ENCODE measurements around the gene PRG3. TPM values are rescaled to one million over a fixed set of nuclear protein-coding genes. Genes with fewer than 3 reads are reported as not detected.
A peak's percentile ranks its signal among the peaks of the same experiment; 100 is the strongest.
"Not testable (repeated sequence)": the region's sequence is repeated elsewhere in the genome, so short reads cannot be mapped to it uniquely, and the experiment has no call there.

PRG3 gene
- total RNA-seq, 1 experiment from 2014 or later = not detected

DNA sequence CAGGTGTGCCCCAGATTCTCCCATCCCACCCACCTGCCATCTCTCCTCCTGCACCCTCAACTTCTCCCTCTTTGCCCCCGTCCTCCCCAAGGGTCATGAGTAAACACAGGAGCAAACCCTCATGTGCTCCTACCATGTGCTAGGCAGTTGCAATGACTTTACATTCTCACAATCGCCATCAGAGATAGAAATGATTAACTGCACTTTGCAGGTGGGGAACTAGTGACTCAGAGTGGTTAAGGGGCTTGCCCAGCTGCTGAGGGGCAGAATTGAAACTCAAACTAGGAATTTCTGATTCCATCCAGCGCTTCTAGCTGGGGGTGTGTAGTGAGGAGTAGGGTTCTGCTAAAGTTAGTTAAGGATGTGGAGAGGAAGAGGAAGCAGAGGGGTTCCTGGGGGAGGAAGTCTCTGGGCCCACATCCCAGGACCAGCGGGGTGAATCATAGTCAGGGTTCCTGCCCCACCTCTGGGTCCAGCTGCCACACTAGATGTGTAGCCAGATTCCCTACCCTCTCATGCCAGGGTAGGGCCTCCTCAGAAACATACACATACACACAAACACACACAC lies 25.5 kb upstream of the PRG3 start:
- DNase-seq = peak in 1 of 2 experiments; percentile 2
- H2AFZ ChIP-seq = no peak overlapping the region
- no peaks in the 10 kb centered on the region for H3K27me3 ChIP-seq (ENCODE audit: insufficient read depth, low read depth)
- peaks cover 37% of the 10 kb centered on the region for H3K36me3 ChIP-seq (ENCODE audit: low read depth)
- POLR2A ChIA-PET (ENCODE audit: unreplicated experiment) = no interaction called here
- H3K9me3 ChIP-seq (ENCODE audit: insufficient read depth, low read depth) = no peaks in the 10 kb centered on the region
- peaks cover 57% of the 10 kb centered on the region for H3F3A ChIP-seq (ENCODE audit: insufficient read depth, low read depth)
- TF ChIP-seq, protein P1, sequence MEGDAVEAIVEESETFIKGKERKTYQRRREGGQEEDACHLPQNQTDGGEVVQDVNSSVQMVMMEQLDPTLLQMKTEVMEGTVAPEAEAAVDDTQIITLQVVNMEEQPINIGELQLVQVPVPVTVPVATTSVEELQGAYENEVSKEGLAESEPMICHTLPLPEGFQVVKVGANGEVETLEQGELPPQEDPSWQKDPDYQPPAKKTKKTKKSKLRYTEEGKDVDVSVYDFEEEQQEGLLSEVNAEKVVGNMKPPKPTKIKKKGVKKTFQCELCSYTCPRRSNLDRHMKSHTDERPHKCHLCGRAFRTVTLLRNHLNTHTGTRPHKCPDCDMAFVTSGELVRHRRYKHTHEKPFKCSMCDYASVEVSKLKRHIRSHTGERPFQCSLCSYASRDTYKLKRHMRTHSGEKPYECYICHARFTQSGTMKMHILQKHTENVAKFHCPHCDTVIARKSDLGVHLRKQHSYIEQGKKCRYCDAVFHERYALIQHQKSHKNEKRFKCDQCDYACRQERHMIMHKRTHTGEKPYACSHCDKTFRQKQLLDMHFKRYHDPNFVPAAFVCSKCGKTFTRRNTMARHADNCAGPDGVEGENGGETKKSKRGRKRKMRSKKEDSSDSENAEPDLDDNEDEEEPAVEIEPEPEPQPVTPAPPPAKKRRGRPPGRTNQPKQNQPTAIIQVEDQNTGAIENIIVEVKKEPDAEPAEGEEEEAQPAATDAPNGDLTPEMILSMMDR (conservative IDR thresholded peaks at IDR 0.05) = no peak
- TF ChIP-seq EZH2 (IDR thresholded peaks at IDR 0.05; ENCODE audit: low read depth) = no peak
- H3K79me2 ChIP-seq (ENCODE audit: low read depth) = no peaks in the 10 kb centered on the region
- H4K20me1 ChIP-seq (ENCODE audit: insufficient read depth) = peaks cover 7% of the 10 kb centered on the region
- H3K4me2 ChIP-seq = no peak overlapping the region
- no TSS peak for BruUV-seq (replicated peaks)
- H3K9me2 ChIP-seq (ENCODE audit: insufficient read depth) = no peaks in the 10 kb centered on the region
- H3K4me3 ChIP-seq = no peak overlapping the region
- no peak overlapping the region for H3K27ac ChIP-seq
- intact Hi-C loops (cut with micrococcal nuclease; ENCODE audit: unreplicated experiment) = no loop called here
- peaks cover 18% of the 10 kb centered on the region for H3K4me1 ChIP-seq (replicated peaks; ENCODE audit: insufficient read depth)
- CTCF ChIA-PET = interaction anchor here (0.6 kb wide), 1 partner anchor 1287 kb away, joined by 3 read pairs; no protein-coding TSS in a partner anchor

DNA sequence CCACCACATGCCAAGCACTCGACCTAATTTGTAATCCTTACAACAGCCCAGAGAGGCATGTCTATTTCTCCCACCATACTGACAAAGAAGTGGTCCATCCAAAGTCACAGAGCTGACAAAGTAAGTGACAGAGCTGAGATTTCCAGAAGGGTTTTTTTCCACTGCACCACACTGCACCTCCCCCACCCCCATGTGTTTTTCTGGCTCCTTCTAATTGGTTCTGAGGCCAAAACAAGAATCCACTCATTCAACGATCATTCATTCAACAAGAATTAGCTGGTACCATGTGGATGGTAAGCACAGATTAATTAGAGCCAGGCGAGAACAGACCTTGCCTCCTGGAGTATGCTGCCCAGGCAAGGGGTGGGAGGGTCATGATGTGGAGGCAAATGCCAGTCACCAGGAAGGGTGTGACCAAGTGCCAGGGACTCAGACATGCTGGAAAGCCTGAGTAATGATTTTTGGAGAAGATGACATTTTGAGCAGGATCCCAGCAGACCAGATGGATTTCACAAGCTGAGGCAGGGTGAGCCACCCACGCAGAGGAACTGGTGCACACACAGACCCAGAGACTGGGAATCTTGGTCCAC lies 24.4 kb upstream of the PRG3 start:
- no TSS peak for BruUV-seq (replicated peaks)
- Histone ChIP-seq H3K27me3 (ENCODE audit: insufficient read depth, low read depth) (no peaks in the 10 kb centered on the region), H3K4me2 (no peak overlapping the region), H3K4me3 (no peak overlapping the region), H3K79me2 (ENCODE audit: low read depth) (no peaks in the 10 kb centered on the region), H3K9me2 (ENCODE audit: insufficient read depth) (no peaks in the 10 kb centered on the region), H3F3A (ENCODE audit: insufficient read depth, low read depth) (peaks cover 50% of the 10 kb centered on the region), H3K9me3 (ENCODE audit: insufficient read depth, low read depth) (no peaks in the 10 kb centered on the region), H3K4me1 (replicated peaks; ENCODE audit: insufficient read depth) (peaks cover 18% of the 10 kb centered on the region), H2AFZ (no peak overlapping the region), H3K36me3 (ENCODE audit: low read depth) (peaks cover 31% of the 10 kb centered on the region), H3K27ac (no peak overlapping the region), H4K20me1 (ENCODE audit: insufficient read depth) (peaks cover 2% of the 10 kb centered on the region)
- ChIA-PET CTCF (no interaction called here), POLR2A (ENCODE audit: unreplicated experiment) (no interaction called here)
- TF ChIP-seq, protein P1 (conservative IDR thresholded peaks at IDR 0.05) = no peak
- no peak for TF ChIP-seq EZH2 (IDR thresholded peaks at IDR 0.05; ENCODE audit: low read depth)
- DNase-seq = peak in 1 of 2 experiments; percentile 34
- intact Hi-C loops (cut with micrococcal nuclease; ENCODE audit: unreplicated experiment) = no loop called here

DNA sequence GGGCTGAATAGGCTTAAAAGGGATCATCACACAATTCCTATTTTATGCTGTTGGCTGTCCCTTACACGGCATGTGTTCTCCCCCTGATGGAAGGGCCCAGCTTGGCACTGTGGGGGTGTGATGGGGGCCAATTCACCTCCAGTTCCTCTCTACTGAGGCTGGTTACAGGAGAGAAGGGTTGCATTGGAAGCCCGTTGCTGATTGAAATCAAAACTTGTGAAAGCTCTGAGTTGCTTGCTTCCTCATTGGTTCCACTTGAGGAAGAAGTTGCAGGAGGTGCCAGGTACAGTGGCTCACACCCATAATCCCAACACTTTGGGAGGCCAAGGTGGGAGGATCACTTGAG lies 22.8 kb upstream of the PRG3 start:
- Histone ChIP-seq H3F3A (ENCODE audit: insufficient read depth, low read depth) (peaks cover 41% of the 10 kb centered on the region), H3K27me3 (ENCODE audit: insufficient read depth, low read depth) (no peaks in the 10 kb centered on the region), H3K27ac (no peak overlapping the region), H4K20me1 (ENCODE audit: insufficient read depth) (no peaks in the 10 kb centered on the region; the same call in 1 of the 2 replicates), H3K9me2 (ENCODE audit: insufficient read depth) (no peaks in the 10 kb centered on the region), H3K36me3 (ENCODE audit: low read depth) (peaks cover 26% of the 10 kb centered on the region), H2AFZ (no peak overlapping the region), H3K4me1 (replicated peaks; ENCODE audit: insufficient read depth) (peaks cover 18% of the 10 kb centered on the region), H3K4me2 (no peak overlapping the region), H3K9me3 (ENCODE audit: insufficient read depth, low read depth) (no peaks in the 10 kb centered on the region), H3K4me3 (no peak overlapping the region), H3K79me2 (ENCODE audit: low read depth) (no peaks in the 10 kb centered on the region)
- POLR2A ChIA-PET (ENCODE audit: unreplicated experiment) = no interaction called here
- TF ChIP-seq EZH2 (IDR thresholded peaks at IDR 0.05; ENCODE audit: low read depth) = no peak
- TF ChIP-seq, protein P1 (conservative IDR thresholded peaks at IDR 0.05) = no peak
- CTCF ChIA-PET = no interaction called here
- no peak for DNase-seq
- BruUV-seq (replicated peaks) = no TSS peak
- intact Hi-C loops (cut with micrococcal nuclease; ENCODE audit: unreplicated experiment) = no loop called here

DNA sequence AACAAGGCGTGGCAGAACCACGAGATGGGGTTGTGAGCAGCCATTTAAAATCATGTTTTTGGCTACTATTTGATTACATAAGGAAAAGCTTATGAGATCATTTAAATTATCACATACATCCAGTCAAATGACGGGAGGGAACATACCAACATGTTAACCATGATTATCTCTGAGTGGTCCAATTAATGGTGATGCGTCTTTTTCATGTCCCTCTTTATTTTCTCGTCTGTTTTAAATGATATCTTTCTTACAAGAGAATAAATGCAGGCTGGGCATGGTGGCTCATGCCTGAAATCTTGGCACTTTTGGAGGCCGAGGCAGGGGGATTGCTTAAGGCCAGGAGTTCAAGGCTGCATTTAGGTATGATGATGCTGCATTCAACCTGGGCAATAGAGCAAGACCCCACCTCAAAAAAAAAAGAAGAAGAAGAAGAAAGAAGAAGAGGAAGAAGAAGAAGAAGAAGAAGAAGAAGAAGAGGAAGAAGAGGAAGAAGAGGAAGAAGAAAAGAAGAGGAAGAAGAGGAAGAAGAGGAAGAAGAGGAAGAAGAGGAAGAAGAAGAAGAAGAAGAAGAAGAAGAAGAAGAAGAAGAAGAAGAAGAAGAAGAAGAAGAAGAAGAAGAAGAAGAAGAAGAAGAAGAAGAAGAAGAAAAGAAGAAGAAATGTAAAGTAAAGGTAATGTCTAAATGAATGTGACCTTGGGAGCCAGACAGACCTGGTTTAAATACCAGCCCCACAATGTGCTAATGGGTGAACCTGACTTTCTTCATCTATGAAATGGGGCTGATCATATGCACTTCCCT lies 22.3 kb upstream of the PRG3 start:
- DNase-seq = peak in 1 of 2 experiments; percentile 25
- peaks cover 35% of the 10 kb centered on the region for H3F3A ChIP-seq (ENCODE audit: insufficient read depth, low read depth)
- H2AFZ ChIP-seq; H3K9me3 ChIP-seq (ENCODE audit: insufficient read depth, low read depth); intact Hi-C loops (cut with micrococcal nuclease; ENCODE audit: unreplicated experiment); BruUV-seq (replicated peaks); H3K4me3 ChIP-seq; H3K79me2 ChIP-seq (ENCODE audit: low read depth); H4K20me1 ChIP-seq (ENCODE audit: insufficient read depth); H3K27me3 ChIP-seq (ENCODE audit: insufficient read depth, low read depth); H3K9me2 ChIP-seq (ENCODE audit: insufficient read depth); CTCF ChIA-PET: not testable (repeated sequence)
- peaks cover 18% of the 10 kb centered on the region for H3K4me1 ChIP-seq (replicated peaks; ENCODE audit: insufficient read depth)
- H3K36me3 ChIP-seq (ENCODE audit: low read depth) = peaks cover 22% of the 10 kb centered on the region; the same call in 1 of the 2 replicates
- POLR2A ChIA-PET (ENCODE audit: unreplicated experiment) = interaction anchor here (0.6 to 0.7 kb wide), 2 partner anchors 20 to 23 kb away, joined by 4 read pairs; no protein-coding TSS in a partner anchor
- peak overlapping the region; percentile 46 for H3K4me2 ChIP-seq
- H3K27ac ChIP-seq = peak overlapping the region; percentile 45

Data from PC-9 (cell line).